GM19351 (cell line): ENCODE measurements around the gene EXT2.

Experiments used
- ATAC-seq: cut with Tn5 transposase; IDR thresholded peaks from one replicate; pipeline ENCODE4 v1.9.1; 2021; ENCODE audit warnings: mild to moderate bottlenecking, moderate library complexity; ENCODE audit not compliant: unreplicated experiment

EXT2 gene

DNA sequence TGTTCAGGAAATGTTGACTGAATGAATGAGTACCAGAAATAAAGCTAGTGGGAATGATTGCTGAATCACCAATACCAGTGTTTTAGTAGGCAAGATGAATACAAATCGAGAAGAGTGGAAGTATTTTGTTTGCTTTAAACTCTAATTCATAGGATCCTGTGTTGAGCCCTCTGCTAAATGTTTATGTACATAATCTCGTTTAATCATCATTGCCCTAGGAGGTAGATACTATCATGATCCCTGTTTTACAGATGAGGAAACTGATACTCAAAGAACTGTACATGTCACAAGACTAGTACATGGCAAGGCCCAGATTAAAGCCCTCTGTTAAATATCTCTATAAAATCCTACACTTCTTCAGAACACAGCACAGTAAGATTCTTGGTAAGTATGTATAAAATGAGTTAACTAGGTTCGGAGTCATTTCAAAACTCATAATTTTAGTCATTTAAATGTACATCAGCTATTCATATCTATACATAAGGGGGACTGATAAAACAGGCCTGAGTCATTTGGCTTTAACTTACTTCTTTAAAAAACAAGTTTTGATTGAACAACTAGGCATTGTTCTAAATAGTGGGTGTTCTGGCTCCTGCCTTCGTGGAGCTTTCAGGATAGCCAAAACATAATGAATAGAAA, 97.1 kb downstream of the EXT2 start:
- ATAC-seq = no peak

DNA sequence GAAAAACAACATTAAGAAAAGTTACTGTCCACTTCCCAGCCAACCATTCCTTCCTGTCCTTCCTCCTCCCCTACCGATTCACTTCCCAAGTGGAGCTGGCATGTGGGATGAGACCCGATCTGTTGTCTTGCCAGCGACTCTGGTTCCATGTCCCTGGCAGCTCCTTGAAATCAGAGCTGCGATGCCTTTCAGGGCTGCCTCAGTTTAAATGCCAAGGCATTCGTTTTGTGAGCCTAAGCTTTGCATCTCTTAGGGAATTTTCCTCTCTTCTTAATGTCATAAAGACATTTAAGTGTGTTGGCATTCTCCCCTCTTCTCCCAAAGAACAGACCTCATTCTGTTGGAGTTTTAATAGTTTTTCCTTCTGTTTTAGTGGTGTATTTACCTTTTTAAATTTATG, 98.4 kb downstream of the EXT2 start:
- no peak for ATAC-seq

DNA sequence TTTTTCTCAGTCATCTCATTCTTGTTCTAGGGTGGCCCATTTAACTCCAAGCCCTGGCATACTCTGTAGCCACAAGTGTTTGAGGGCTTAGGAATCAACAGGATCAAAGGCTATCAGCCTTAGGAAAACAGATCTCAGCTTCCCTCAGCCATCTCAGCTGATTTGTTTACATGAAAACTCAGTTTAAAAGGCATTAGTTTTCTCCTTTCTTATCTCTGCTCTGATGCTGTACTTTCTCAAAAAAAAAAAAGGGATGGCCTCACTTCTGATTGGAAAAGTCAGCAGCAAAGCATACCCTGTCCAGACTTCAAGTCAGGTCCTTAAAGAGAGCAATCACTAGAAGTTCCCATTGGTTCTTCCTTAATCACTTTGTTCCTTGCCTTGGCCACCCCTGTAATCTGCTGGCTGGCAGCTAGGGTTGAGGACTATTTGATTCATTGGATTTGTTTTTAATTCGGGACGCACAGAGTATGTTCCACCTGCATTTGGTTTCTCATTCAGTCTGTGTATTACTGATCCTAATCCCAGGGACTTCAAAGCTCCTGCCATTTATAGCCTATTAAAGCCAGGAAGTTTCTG, 102.8 kb downstream of the EXT2 start:
- ATAC-seq = no peak

- ATAC-seq = no peak
Measured at GRCh38 chr11:44199298-44199697, 103.8 kb downstream of the EXT2 start.

DNA sequence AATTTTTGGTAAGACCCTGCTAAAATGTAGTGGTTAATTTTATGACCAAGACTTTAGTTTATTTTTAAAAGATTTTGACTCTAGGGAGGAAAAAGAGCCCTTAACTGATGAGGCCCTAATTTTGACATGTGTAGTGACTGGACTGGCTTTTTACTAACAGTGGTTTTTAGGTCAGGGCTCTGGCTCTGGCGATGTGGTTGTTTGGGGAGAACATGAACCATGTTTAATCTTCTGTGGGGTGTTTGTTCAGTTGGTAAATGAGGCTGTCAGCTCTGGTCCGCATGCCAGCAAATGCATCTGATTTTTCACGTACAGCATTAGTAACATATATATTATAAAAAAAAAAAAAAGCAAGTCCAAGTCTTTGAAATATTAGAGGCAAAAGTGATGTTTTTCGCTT, 104.3 kb downstream of the EXT2 start:
- no peak for ATAC-seq

- no peak for ATAC-seq
Measured at GRCh38 chr11:44203270-44204043, 108.0 kb downstream of the EXT2 start.

- no peak for ATAC-seq
Measured at GRCh38 chr11:44205352-44205751, 109.9 kb downstream of the EXT2 start.

DNA sequence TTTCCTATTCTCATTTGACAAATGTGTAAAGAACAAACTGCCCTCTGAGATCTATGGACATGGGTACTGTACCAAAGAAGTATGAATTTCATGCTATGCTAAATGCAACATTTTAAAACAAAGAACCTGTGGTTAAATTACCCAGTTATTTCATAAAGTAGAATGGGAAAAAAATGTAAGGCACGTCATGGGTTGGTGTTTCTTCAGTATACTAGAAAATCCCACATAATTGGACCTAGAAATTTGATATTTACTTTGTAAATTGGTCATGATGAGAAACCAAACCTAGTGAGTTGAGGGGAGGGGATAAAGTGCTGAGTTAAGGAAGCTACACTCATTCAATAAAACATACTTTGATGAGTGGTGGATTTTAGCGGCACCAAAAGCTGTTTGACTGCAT, 110.4 kb downstream of the EXT2 start:
- no peak for ATAC-seq

DNA sequence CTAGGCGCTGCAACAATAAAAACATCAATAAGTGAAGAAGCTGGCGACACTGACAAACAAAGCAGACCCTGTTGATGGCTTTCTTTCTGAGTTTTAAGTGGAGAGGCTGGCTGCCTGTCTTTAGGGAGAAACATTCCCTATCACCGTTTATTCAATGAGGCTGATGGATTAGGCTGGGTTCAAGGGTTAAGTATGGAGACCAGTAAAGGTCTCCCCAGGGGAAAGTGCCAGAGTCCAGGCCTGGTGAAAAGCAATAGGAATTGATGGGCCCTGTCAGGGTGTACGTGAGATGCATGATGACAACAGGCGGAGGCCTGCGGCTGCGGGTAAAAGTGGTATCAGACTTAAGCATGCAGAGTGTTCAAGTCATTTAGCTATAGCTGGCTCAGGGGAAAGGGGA, 111.8 kb downstream of the EXT2 start:
- ATAC-seq = no peak

- ATAC-seq = no peak
Measured at GRCh38 chr11:44208976-44209603, 113.6 kb downstream of the EXT2 start.

DNA sequence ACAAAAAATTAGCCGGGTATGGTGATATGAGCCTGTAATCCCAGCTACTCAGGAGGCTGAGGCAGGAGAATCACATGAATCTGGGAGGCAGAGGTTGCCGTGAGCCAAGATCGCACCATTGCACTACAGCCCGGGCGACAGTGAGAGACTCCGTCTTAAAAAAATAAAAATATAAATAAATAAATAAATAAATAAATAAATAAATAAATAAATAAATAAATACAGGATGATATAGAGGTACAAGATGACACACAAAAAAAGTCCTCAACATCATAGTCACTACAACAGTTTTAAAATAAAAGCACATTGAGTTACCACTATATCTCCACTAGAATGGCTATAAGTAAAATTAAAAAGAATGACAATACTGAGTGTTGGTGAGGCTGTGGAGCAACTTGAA, 116.7 kb downstream of the EXT2 start:
- no peak for ATAC-seq

- no peak for ATAC-seq
Measured at GRCh38 chr11:44213148-44213547, 117.7 kb downstream of the EXT2 start.

DNA sequence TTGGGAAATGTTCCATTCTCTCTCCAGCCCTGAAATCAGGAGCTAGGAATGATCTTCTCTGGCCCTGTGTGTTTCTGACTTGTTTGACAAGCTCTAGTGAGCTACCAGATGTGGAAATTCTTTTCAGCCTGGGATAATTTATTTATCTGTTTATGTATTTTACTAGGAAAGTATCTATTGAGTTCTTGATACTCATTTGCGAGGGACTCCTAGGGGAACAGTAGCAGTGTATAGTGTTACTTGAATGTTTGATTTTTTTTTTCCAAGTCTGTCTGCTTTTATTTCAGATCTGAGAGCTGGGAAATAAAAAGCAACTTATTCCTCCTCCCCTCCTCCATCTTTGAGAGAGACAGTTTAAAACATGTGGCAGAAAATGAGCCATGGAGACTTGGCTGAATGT, 122.0 kb downstream of the EXT2 start:
- no peak for ATAC-seq

DNA sequence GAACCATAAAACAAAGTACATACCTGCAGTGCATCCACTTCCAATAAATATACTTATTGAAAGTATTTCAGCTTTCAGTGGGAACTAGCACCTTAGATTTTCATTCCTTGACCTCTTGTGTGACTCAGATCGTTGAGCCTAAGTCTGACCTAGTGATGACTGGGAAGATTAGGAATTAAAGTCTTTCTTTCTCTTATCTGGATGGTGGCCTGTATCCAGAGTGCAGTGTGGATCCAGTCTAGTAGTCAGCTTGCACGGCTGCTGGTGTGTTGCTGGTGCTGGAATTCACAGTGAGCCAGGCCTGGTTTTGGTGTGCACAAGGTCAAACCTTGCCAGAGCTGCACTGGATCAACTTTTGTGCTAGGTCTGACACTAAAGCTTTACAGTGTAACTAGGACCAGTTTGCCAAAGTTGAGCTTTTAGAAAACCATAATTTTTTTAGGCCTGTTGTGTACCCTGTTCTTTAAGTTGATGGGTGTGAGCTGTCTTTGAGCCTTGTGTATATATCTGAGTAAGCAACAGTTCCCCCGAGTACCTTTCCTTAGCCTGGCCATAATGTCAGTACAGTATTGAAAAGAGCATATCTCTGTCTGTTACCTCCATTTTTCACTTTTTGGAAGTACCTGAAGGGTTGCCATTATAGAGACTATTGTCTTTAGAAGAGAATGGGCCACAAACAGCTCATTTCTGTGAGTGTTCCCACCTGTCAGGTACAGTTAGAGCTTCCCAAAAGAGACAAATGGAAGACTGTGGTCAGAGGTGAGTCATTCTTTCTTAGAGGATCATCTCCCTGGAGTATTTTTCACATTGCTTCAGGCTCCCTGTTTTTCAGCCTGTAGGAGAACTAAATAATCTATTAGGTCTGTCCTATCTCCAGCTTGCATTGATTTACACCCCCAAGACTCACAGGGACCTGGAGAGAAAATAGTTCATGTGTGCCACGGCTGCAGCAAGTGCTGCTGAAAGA, 124.6 kb downstream of the EXT2 start:
- ATAC-seq = no peak

DNA sequence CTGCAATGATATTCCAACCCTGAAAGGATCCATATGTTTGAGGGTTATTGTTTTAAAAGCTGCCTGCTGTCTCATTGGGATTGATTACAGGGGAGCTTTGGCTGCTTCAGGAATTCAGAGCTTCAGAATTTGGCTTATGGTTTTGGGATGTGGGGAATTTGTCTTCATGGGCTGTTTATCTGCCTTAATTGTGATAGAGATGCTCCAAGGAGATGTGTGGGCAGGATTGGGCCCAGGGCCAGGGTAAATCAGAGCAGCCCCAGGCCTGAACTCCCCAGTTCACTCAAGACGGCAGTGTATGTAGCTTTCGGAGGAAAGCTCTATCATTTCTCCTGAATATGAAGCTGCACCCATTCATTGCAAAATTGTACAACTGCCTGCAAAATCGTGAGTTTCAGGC, 126.0 kb downstream of the EXT2 start:
- ATAC-seq = no peak

DNA sequence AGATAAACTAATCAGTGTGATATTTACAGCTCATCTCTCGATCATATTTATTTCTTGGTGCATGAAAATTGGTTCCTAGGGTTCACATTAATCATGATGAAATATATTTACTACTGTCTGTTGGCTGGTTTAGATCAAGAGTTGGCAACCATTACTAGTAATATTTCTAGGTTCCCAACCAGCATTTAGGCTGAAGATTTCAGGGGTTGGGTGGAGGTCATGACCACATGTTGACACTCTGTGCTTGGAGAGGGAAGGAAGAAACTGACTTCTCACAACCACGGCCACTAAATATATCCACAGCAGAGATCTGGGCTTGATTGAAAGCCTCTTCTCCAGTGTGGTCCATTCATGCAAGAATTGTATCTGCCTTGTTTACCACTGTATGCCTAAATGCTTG, 126.5 kb downstream of the EXT2 start:
- ATAC-seq = no peak

DNA sequence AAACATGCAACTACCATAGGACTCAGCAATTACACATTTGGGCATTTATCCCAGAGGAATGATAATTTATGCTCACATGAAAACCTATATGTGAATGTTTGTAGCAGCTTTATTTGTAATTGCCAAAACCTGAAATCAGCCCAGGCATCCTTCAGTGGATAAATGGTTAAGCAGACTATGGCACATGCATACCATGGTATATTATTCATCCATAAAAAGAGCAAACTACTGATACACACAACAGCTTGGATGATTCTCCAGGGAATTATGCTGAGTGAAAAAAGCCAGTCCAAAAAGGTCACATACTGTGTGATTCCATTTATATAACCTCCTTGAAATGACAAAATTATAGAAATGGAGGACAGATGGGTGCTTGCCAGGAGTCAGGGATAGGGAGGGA, 127.8 kb downstream of the EXT2 start:
- no peak for ATAC-seq

- ATAC-seq = no peak
Measured at GRCh38 chr11:44224867-44225501, 129.5 kb downstream of the EXT2 start.

GRCh38 chr11:44226490-44226889, 131.0 kb downstream of the EXT2 start:
- no peak for ATAC-seq

- ATAC-seq = no peak
Measured at GRCh38 chr11:44226945-44227344, 131.5 kb downstream of the EXT2 start.
